Measurements from ENCODE around the gene ESF1.

DNA sequence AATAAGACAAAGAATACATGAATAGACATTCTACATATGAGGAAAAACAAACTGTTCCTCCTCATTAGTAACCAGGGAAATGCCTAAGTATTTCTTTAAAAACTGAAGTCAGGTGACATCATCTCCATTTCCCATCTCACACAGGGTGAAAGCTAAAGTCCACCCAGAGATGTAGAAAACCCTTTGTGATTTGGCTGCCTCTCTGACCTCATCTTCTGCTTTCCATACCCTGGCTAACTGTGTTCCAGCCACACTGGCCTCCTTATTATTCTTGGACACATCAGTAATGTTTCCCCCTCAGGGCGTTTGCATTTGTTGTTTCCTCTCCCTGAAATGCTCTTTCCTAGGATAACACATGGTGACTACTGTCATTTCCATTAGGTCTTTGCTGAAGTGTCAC is 40.4 kb downstream of the ESF1 start:
- TF ChIP-seq EZH2 (IDR thresholded peaks at IDR 0.05; ENCODE audit: borderline replicate concordance), result no peak
- TF ChIP-seq, protein P1, sequence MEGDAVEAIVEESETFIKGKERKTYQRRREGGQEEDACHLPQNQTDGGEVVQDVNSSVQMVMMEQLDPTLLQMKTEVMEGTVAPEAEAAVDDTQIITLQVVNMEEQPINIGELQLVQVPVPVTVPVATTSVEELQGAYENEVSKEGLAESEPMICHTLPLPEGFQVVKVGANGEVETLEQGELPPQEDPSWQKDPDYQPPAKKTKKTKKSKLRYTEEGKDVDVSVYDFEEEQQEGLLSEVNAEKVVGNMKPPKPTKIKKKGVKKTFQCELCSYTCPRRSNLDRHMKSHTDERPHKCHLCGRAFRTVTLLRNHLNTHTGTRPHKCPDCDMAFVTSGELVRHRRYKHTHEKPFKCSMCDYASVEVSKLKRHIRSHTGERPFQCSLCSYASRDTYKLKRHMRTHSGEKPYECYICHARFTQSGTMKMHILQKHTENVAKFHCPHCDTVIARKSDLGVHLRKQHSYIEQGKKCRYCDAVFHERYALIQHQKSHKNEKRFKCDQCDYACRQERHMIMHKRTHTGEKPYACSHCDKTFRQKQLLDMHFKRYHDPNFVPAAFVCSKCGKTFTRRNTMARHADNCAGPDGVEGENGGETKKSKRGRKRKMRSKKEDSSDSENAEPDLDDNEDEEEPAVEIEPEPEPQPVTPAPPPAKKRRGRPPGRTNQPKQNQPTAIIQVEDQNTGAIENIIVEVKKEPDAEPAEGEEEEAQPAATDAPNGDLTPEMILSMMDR (IDR thresholded peaks at IDR 0.05; ENCODE audit: poor library complexity), result no peak
